LNCAP (cell line): Measurements from ENCODE around the gene RARA.

ENCODE experiments used
- CTCF ChIP-seq: fragments of 450-650 bp; IDR thresholded peaks from 2 replicates; pipeline ENCODE4 v1.5.1; 2017; ENCODE audit warnings: mild to moderate bottlenecking

Gene RARA

GRCh38 chr17:40355804-40356758 is 47.1 kb downstream of the RARA start:
- no peak for TF ChIP-seq CTCF

- no peak for TF ChIP-seq CTCF
These were observed 48.3 kb downstream of the RARA start for GRCh38 chr17:40356990-40357881.

GRCh38 chr17:40358323-40359038 is 49.5 kb downstream of the RARA start:
- peak; percentile 98 for TF ChIP-seq CTCF

- TF ChIP-seq CTCF, result no peak
These were observed 51.1 kb downstream of the RARA start for GRCh38 chr17:40360091-40360490.

GRCh38 chr17:40361063-40361924 is 52.3 kb downstream of the RARA start:
- TF ChIP-seq CTCF, result no peak

- TF ChIP-seq CTCF, result no peak
These were observed 53.1 kb downstream of the RARA start for GRCh38 chr17:40361925-40362695.
